Stomach (tissue), 4 donors: Measurements from ENCODE around the gene HEBP2.

Source experiments
- CTCF ChIP-seq, 7 experiments: fragments of 450-650 bp in 4 of 7; fragments of 200-600 bp in 3 of 7; sonication (generic) in 3 of 7; IDR thresholded peaks; one replicate each; pipeline ENCODE4 v1.5.1; 2016 to 2019; ENCODE audit warnings: antibody characterized with exemption in 7 of 7, control low read depth in 2 of 7, mild to moderate bottlenecking in 1 of 7
- EP300 ChIP-seq: sonication (generic); formaldehyde crosslinking; IDR thresholded peaks from one replicate; pipeline ENCODE4 v1.6.1; 2017; ENCODE audit warnings: antibody characterized with exemption
- POLR2A ChIP-seq, 4 donors: fragments of 450-650 bp; IDR thresholded peaks; one replicate each; pipeline ENCODE4 v1.6.1; 2016; ENCODE audit warnings: antibody characterized with exemption in 4 of 4, control low read depth in 2 of 4, mild to moderate bottlenecking in 1 of 4, moderate library complexity in 1 of 4
- POLR2AphosphoS5 ChIP-seq, 3 donors: sonication (generic); formaldehyde crosslinking; IDR thresholded peaks; one replicate each; pipeline ENCODE4 v1.6.1; 2016; ENCODE audit warnings: antibody characterized with exemption in 3 of 3

- TF ChIP-seq POLR2A (IDR thresholded peaks at IDR 0.05) (no peak), EP300 (no peak), CTCF (IDR thresholded peaks at IDR 0.05) (no peak), POLR2AphosphoS5 (IDR thresholded peaks at IDR 0.05) (no peak)
Observed at GRCh38 chr6:138378463-138378862, 25.6 kb upstream of the HEBP2 start.
